ENCODE results near the gene TENM4.

Gene TENM4

GRCh38 chr11:78647986-78648875 lies 792.6 kb downstream of the TENM4 start:
- Histone ChIP-seq H3K9me3 (ENCODE audit: low read depth, low read length) (no peaks in the 10 kb centered on the region), H3K36me3 (ENCODE audit: insufficient read depth, low read length) (no peaks in the 10 kb centered on the region), H3K9ac (ENCODE audit: insufficient read length) (no peak overlapping the region), H3K27ac (no peak overlapping the region), H3K4me3 (no peak overlapping the region)
- DNase-seq (ENCODE audit: low read depth, low spot score), result no peak
- TF ChIP-seq POLR2AphosphoS5 (IDR thresholded peaks at IDR 0.05; ENCODE audit: borderline replicate concordance, low read depth, low read length) (no peak), FOXP2 (optimal IDR thresholded peaks at IDR 0.05; ENCODE audit: control extremely low read depth, extremely low read length, insufficient read depth) (no peak), EZH2 (IDR thresholded peaks at IDR 0.05) (no peak)

GRCh38 chr11:78647266-78647915 lies 793.4 kb downstream of the TENM4 start:
- Histone ChIP-seq H3K4me3 (no peak overlapping the region), H3K27ac (no peak overlapping the region), H3K36me3 (ENCODE audit: insufficient read depth, low read length) (no peaks in the 10 kb centered on the region), H3K9me3 (ENCODE audit: low read depth, low read length) (no peaks in the 10 kb centered on the region), H3K9ac (ENCODE audit: insufficient read length) (no peak overlapping the region)
- TF ChIP-seq EZH2 (IDR thresholded peaks at IDR 0.05) (no peak), POLR2AphosphoS5 (IDR thresholded peaks at IDR 0.05; ENCODE audit: borderline replicate concordance, low read depth, low read length) (no peak), FOXP2 (optimal IDR thresholded peaks at IDR 0.05; ENCODE audit: control extremely low read depth, extremely low read length, insufficient read depth) (no peak)
- DNase-seq (ENCODE audit: low read depth, low spot score), result no peak

- no peaks in the 10 kb centered on the region for H3K36me3 ChIP-seq (ENCODE audit: insufficient read depth, low read length)
- DNase-seq (ENCODE audit: low read depth, low spot score), result no peak
- no peak overlapping the region for H3K9ac ChIP-seq (ENCODE audit: insufficient read length)
- no peak overlapping the region for H3K27ac ChIP-seq
- no peak overlapping the region for H3K4me3 ChIP-seq
- no peaks in the 10 kb centered on the region for H3K9me3 ChIP-seq (ENCODE audit: low read depth, low read length)
- TF ChIP-seq FOXP2 (optimal IDR thresholded peaks at IDR 0.05; ENCODE audit: control extremely low read depth, extremely low read length, insufficient read depth) (no peak), EZH2 (IDR thresholded peaks at IDR 0.05) (no peak), POLR2AphosphoS5 (IDR thresholded peaks at IDR 0.05; ENCODE audit: borderline replicate concordance, low read depth, low read length) (no peak)
These were observed 794.2 kb downstream of the TENM4 start for GRCh38 chr11:78646564-78647185.

- Histone ChIP-seq H3K4me3 (no peak overlapping the region), H3K9ac (ENCODE audit: insufficient read length) (no peak overlapping the region), H3K36me3 (ENCODE audit: insufficient read depth, low read length) (no peaks in the 10 kb centered on the region), H3K27ac (no peak overlapping the region), H3K9me3 (ENCODE audit: low read depth, low read length) (no peaks in the 10 kb centered on the region)
- no peak for DNase-seq (ENCODE audit: low read depth, low spot score)
- TF ChIP-seq POLR2AphosphoS5 (IDR thresholded peaks at IDR 0.05; ENCODE audit: borderline replicate concordance, low read depth, low read length) (no peak), EZH2 (IDR thresholded peaks at IDR 0.05) (no peak), FOXP2 (optimal IDR thresholded peaks at IDR 0.05; ENCODE audit: control extremely low read depth, extremely low read length, insufficient read depth) (no peak)
These were observed 795.3 kb downstream of the TENM4 start for GRCh38 chr11:78645226-78646202.

GRCh38 chr11:78643676-78644056 lies 797.2 kb downstream of the TENM4 start:
- H3K27ac ChIP-seq, result no peak overlapping the region
- H3K4me3 ChIP-seq, result no peak overlapping the region
- TF ChIP-seq FOXP2 (optimal IDR thresholded peaks at IDR 0.05; ENCODE audit: control extremely low read depth, extremely low read length, insufficient read depth) (no peak), EZH2 (IDR thresholded peaks at IDR 0.05) (no peak), POLR2AphosphoS5 (IDR thresholded peaks at IDR 0.05; ENCODE audit: borderline replicate concordance, low read depth, low read length) (no peak)
- H3K36me3 ChIP-seq (ENCODE audit: insufficient read depth, low read length), result no peaks in the 10 kb centered on the region
- DNase-seq (ENCODE audit: low read depth, low spot score), result no peak
- H3K9ac ChIP-seq (ENCODE audit: insufficient read length), result no peak overlapping the region
- no peaks in the 10 kb centered on the region for H3K9me3 ChIP-seq (ENCODE audit: low read depth, low read length)

- TF ChIP-seq EZH2 (IDR thresholded peaks at IDR 0.05) (no peak), FOXP2 (optimal IDR thresholded peaks at IDR 0.05; ENCODE audit: control extremely low read depth, extremely low read length, insufficient read depth) (no peak), POLR2AphosphoS5 (IDR thresholded peaks at IDR 0.05; ENCODE audit: borderline replicate concordance, low read depth, low read length) (no peak)
- H3K9ac ChIP-seq (ENCODE audit: insufficient read length), result no peak overlapping the region
- no peak for DNase-seq (ENCODE audit: low read depth, low spot score)
- H3K4me3 ChIP-seq, result no peak overlapping the region
- no peak overlapping the region for H3K27ac ChIP-seq
- H3K36me3 ChIP-seq (ENCODE audit: insufficient read depth, low read length), result no peaks in the 10 kb centered on the region
- H3K9me3 ChIP-seq (ENCODE audit: low read depth, low read length), result no peaks in the 10 kb centered on the region
These were observed 797.7 kb downstream of the TENM4 start for GRCh38 chr11:78642979-78643675.

GRCh38 chr11:78641541-78641940 lies 799.3 kb downstream of the TENM4 start:
- no peak overlapping the region for H3K9ac ChIP-seq (ENCODE audit: insufficient read length)
- H3K9me3 ChIP-seq (ENCODE audit: low read depth, low read length), result no peaks in the 10 kb centered on the region
- TF ChIP-seq FOXP2 (optimal IDR thresholded peaks at IDR 0.05; ENCODE audit: control extremely low read depth, extremely low read length, insufficient read depth), result no peak
- no peak for TF ChIP-seq EZH2 (IDR thresholded peaks at IDR 0.05)
- TF ChIP-seq POLR2AphosphoS5 (IDR thresholded peaks at IDR 0.05; ENCODE audit: borderline replicate concordance, low read depth, low read length), result no peak

More at GRCh38 chr11:78641541-78641940, 799.3 kb downstream of the TENM4 start:
- no peak overlapping the region for H3K4me3 ChIP-seq
- no peak for DNase-seq (ENCODE audit: low read depth, low spot score)
- no peak overlapping the region for H3K27ac ChIP-seq
- H3K36me3 ChIP-seq (ENCODE audit: insufficient read depth, low read length), result no peaks in the 10 kb centered on the region
